Esophagus (tissue), 2 donors: ENCODE results near the gene GINS2. TPM values are rescaled to one million over a fixed set of nuclear protein-coding genes. Genes with fewer than 3 reads are reported as not detected.

Experiments
- H3K27ac ChIP-seq, 2 donors: one replicate each; pipeline ENCODE4 v1.5.1; 2013; ENCODE audit warnings: low read depth in 2 of 2, mild to moderate bottlenecking in 2 of 2, inconsistent platforms in 1 of 2, low read length in 1 of 2, moderate library complexity in 1 of 2
- H3K27me3 ChIP-seq, 2 donors: one replicate each; pipeline ENCODE4 v1.6.1; 2013; ENCODE audit warnings: low read length in 2 of 2, control low read depth in 1 of 2, mild to moderate bottlenecking in 1 of 2; ENCODE audit not compliant: insufficient read depth in 2 of 2, control insufficient read depth in 1 of 2
- H3K36me3 ChIP-seq, 2 donors: one replicate each; pipeline ENCODE4 v1.6.1; 2013; ENCODE audit warnings: low read length in 1 of 2; ENCODE audit not compliant: control insufficient read depth in 2 of 2, insufficient read depth in 2 of 2
- H3K4me1 ChIP-seq, 2 donors: one replicate each; pipeline ENCODE4 v1.6.1; 2013; ENCODE audit warnings: low read length in 1 of 2; ENCODE audit not compliant: control insufficient read depth in 2 of 2, insufficient read depth in 2 of 2
- H3K4me3 ChIP-seq, 2 donors: one replicate each; pipeline ENCODE4 v1.5.1; 2013; ENCODE audit warnings: low read length in 2 of 2, mild to moderate bottlenecking in 2 of 2, low read depth in 1 of 2, moderate library complexity in 1 of 2
- H3K9me3 ChIP-seq, 2 donors: one replicate each; pipeline ENCODE4 v1.6.1; 2013; ENCODE audit warnings: mild to moderate bottlenecking in 2 of 2, low read depth in 1 of 2, low read length in 1 of 2, moderate library complexity in 1 of 2; ENCODE audit not compliant: control insufficient read depth in 2 of 2, insufficient read depth in 1 of 2
- WGBS, 2 donors: extraction: QIAGEN DNeasy Blood & Tissue Kit; methylation state at CpG; one replicate each; pipeline ENCODE4 v1.1.7; 2013; 5-methylcytosine and 5-hydroxymethylcytosine counted together
- polyA plus RNA-seq, 2 donors: library from polyadenylated mRNA; stranded (reverse); fragments of 200-250 nt; gene quantifications; one replicate each; pipeline ENCODE4 v1.2.3, GENCODE V29; 2013
- donor health status: healthy with polysubstance abuse.
- donor health status: Bipolar disorder and iron deficiency.

GINS2 gene
- polyA plus RNA-seq, 2 donors = 3.2 to 6.6 TPM

DNA sequence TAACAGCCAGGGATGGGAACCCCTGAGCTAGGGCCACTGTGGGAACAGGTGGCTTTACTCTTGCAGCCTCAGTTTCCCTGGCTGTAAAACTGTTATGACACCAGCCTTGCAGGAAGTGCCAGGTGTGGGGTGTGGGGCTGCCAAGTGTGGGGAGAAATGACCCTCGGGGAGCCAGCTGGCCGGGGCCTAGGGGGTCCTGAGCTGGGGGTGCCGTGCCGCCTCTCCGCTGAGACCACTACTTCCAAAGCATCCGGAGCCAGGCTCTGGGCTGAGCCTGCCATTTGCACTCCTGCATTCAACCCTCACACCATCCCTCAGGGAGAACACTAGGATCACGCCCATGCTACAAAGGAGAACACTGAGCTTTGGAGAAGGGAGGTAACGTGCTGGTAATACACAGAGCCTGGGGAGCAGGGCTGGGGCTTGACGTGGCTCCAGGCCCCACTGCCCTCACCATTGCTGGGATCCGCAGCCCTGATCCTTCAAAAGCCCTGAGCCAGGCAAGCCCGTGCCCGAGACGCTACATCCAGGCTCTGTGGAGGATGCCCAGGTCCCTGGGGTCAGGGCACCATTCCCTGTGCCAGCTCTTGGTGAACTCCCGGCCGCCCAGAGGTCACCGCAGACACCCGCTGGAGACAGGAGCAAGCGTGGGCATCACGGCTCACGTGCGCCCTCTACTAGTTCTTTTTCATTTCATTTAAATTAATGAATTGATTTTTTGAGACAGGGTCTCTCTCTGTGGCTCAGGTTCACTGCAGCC lies 28.8 kb upstream of the GINS2 start:
- Histone ChIP-seq H3K9me3 (no peaks in the 10 kb centered on the region), H3K27ac (no peak overlapping the region), H3K4me1 (peaks cover 8 to 23% of the 10 kb centered on the region in 2 donors), H3K36me3 (no peaks in the 10 kb centered on the region), H3K27me3 (no peaks in the 10 kb centered on the region), H3K4me3 (no peak overlapping the region)
- WGBS, 2 donors = 32 to 36% methylated on average over 21 of the region's 21 CpGs

DNA sequence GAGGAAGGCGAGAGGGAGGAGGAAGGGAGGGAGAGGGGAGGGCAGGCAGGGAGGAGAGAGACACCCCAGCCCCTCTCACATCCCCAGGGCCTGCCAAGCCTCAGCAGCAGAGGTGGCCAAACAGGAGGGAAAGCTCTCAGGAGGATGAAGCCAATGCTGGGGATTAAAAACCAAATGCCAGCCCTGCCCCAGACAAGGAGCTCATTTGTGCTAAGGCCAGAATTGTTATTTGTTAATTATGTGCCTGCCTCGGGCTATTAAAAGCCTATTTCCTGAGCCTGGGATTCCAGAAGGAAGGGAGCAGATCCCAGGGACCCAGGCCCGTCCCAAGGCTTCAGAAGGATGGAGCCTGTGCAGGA lies 27.9 kb upstream of the GINS2 start:
- Histone ChIP-seq H3K4me1 (peaks cover 8 to 23% of the 10 kb centered on the region in 2 donors), H3K36me3 (no peaks in the 10 kb centered on the region), H3K4me3 (no peak overlapping the region), H3K27ac (no peak overlapping the region), H3K9me3 (peaks cover 0 to 5% of the 10 kb centered on the region in 2 donors), H3K27me3 (no peaks in the 10 kb centered on the region)
- WGBS, 2 donors = 37 to 40% methylated on average over 3 of the region's 3 CpGs

DNA sequence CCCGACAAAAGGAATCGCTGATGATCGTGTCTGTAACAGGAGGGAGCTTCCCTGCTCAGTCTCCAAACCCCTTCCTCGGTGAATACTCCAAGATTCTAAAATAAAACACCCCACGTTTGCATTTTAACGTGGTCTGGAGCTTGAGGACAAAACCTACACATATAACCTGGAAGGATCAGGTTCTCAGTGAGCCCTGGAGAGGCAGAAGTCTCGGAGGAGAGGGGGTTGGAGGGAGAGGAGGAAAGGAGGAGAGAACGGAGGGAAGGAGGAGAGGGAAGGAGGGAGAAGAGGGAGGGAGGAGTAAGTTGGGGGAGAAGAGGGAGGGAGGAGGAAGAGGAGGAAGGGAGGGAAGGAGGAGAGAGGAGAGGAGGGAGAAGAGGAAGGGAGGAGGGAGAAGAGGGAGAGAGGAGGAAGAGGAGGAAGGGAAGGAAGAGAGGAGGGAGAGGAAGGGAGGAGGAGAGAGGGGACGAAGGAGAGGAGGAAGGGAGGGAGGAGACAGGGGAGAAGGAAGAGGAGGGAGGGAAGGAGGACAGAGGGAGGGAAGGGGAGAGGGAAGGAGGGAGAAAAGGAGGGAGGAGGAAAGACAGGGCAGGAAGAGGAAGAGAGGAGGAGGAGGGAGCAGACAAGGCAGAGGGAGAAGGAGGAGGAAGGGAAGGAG lies 27.4 kb upstream of the GINS2 start:
- H3K36me3 ChIP-seq = no peaks in the 10 kb centered on the region
- H3K27me3 ChIP-seq = no peaks in the 10 kb centered on the region
- 18 to 27% methylated on average over 9 of the region's 9 CpGs for WGBS, 2 donors
- peaks cover 8 to 23% of the 10 kb centered on the region in 2 donors for H3K4me1 ChIP-seq
- peaks cover 0 to 6% of the 10 kb centered on the region in 2 donors for H3K9me3 ChIP-seq
- H3K27ac ChIP-seq = no peak overlapping the region
- H3K4me3 ChIP-seq = no peak overlapping the region

DNA sequence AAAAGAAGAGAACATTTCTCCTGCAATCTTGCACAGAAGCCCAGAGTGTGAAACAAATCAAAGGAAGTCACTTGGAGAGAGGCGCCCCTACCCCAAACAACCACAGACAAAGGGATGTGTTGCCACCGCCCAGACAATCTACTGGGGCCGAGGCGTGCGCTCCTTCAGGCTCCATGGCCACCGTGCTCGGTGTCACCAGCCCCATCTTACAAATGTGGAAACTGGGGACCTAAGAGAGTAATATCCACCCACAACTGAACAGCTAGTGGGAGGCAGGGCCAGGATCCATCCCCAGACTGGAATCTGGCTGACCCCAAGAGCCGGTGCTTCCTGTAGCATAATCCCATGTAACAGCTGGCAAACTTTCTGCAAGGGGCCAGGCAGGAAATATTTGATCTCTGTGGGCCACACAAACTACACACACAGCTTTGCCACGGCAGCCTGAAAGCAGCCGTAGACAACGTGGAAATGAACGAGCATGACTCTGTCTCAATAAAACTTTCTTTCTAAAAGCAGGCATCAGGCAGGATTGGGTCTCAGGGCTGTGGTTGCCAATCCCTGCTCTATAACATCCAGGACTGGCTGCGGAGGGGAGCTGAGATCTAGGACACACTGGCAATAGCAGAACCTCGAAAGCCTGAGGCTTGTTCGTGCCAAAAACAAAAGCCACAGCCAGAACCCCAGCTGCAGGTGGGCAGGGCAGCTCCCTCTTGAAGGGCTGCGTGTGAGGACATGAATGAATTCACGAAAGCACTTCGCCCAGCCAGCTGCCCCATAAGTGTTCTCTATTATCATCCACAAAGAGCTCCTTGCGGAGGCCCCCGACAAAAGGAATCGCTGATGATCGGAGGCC lies 26.6 kb upstream of the GINS2 start:
- H3K9me3 ChIP-seq = peaks cover 0 to 6% of the 10 kb centered on the region in 2 donors
- whole genome bisulfite sequencing, 2 donors = 37 to 46% methylated on average over 22 of the region's 22 CpGs
- no peaks in the 10 kb centered on the region for H3K36me3 ChIP-seq
- no peak overlapping the region for H3K27ac ChIP-seq
- peaks cover 8 to 23% of the 10 kb centered on the region in 2 donors for H3K4me1 ChIP-seq
- H3K27me3 ChIP-seq = no peaks in the 10 kb centered on the region
- no peak overlapping the region for H3K4me3 ChIP-seq

DNA sequence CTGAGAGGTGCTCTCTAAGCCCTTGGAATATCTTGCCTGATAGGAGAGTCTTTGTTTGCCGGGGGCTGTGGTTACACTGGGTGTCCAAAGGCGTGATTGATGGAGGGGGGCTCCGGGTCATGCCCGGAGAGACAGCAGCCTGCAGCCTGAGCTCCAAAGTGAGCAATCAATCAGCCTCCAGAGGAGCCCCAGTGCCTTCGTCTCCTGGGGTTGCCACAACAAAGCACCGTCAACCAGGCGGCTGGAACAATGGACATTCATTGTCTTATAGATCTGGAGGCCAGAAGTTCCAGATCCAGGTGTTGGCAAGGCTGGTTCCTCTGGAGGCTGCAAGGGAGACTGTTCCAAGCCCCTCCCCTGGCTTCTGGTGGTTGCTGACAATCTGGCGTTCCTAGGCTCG lies 24.0 kb upstream of the GINS2 start:
- no peaks in the 10 kb centered on the region for H3K27me3 ChIP-seq
- H3K4me3 ChIP-seq = no peak overlapping the region
- H3K36me3 ChIP-seq = no peaks in the 10 kb centered on the region
- H3K27ac ChIP-seq = no peak overlapping the region
- H3K9me3 ChIP-seq = peaks cover 0 to 6% of the 10 kb centered on the region in 2 donors
- 53 to 54% methylated on average over 9 of the region's 9 CpGs for WGBS, 2 donors
- peaks cover 2 to 15% of the 10 kb centered on the region in 2 donors for H3K4me1 ChIP-seq

DNA sequence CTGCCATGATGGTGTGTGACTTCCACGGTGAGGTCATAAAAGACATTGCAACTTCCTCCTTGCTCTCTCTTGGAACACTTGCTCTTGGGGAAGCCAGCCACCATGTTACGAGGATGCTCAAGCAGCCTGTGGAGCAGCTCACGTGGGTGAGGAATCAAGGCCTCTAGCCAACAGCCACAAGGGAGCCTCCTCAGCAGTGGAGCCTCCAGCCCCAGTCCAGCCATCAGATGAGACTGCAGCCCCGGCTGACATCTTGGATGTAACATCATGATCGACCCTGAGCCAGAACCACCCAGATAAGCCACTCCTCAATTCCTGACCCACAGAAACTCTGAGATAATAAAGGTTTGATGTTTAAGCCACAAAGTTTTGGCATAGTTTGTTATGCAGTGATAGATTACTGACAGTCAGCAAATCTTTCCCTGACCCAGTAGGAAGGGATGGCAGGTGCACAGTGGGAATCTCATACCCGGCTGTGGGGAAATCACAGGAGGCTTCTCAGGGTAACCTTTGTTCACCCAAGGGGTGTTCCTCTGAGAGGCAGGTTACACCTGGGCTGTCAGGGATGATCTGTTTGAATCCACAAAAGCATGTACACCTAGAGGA lies 23.3 kb upstream of the GINS2 start:
- WGBS, 2 donors = 92 to 95% methylated on average over 6 of the region's 6 CpGs

DNA sequence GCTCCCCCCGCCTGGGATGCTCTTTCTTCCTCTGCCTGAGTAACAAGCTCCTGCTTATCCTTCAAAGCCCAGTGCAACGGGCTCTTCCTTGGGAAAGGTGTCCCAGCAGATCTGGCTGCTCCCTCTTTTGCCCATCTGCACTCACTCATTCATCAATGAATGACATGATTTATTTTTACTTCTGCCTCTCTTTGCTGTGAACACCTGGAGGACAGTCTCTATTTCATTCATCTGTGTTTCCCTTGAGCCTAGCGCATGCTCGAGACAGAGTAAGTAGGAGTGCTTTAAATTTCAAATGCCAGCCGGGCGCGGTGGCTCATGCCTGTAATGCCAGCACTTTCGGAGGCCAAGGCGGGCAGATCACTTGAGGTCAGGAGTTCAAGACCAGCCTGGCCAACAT lies 22.0 kb upstream of the GINS2 start:
- H3K4me3 ChIP-seq = no peak overlapping the region
- H3K9me3 ChIP-seq = peaks cover 0 to 7% of the 10 kb centered on the region in 2 donors
- H3K4me1 ChIP-seq = peaks cover 0 to 2% of the 10 kb centered on the region in 2 donors
- H3K27ac ChIP-seq = no peak overlapping the region
- H3K27me3 ChIP-seq = no peaks in the 10 kb centered on the region
- 90% methylated on average over 9 of the region's 9 CpGs for WGBS, 2 donors
- H3K36me3 ChIP-seq = no peaks in the 10 kb centered on the region

More for the DNA sequence above, 23.3 kb upstream of the GINS2 start:
- Histone ChIP-seq H3K27me3 (no peaks in the 10 kb centered on the region), H3K4me3 (no peak overlapping the region), H3K4me1 (peaks cover 2 to 8% of the 10 kb centered on the region in 2 donors), H3K27ac (no peak overlapping the region), H3K9me3 (peaks cover 0 to 6% of the 10 kb centered on the region in 2 donors), H3K36me3 (no peaks in the 10 kb centered on the region)

DNA sequence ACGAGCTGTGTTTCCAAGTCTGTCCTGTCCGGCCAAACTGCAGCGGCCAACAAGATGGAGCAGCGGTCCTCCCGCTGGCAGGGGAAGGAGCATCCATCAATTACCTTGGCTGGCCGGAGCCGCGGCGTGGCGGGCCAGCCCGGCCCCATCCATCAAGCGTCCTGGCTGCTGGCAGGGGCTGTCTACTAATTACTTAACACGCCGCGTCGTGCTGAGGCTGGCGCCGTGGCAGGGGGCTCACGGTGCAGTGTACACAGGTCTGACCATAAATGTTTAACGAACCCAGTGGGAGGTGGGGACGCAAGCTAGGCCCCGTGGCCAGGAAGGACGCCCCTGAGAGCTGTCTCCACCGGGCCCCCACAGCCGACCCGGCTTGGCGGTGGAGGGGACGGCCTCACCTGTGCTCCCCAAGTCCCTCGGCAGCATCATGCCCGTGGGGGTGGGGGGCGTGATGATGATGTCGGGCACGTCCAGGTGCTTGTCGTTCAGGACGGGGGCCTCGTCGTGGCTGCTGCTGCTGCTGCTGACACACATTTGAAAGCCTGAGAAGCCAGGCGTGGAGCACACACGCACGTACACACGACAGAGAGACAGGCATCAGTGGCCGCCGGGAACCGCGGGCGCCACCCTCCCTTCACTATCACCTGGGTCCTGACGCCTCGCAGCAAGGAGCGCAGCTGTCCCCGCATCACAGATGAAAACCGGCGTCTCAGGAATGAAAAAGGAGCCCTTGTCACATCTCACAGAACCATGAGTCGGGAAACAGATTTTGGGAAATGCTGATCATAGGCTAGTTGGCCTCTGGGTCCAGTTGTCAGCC lies 21.2 kb upstream of the GINS2 start:
- 80 to 81% methylated on average over 53 of the region's 53 CpGs for WGBS, 2 donors
- Histone ChIP-seq H3K4me3 (no peak overlapping the region), H3K9me3 (peaks cover 0 to 7% of the 10 kb centered on the region in 2 donors), H3K4me1 (no peaks in the 10 kb centered on the region), H3K27ac (no peak overlapping the region), H3K27me3 (no peaks in the 10 kb centered on the region), H3K36me3 (no peaks in the 10 kb centered on the region)
